Brain microvascular endothelial cell (primary cell): Measurements from ENCODE around the gene ADARB2.

ENCODE experiments used
- DNase-seq: peaks from one replicate; pipeline ENCODE4 v3.0.0-alpha.2; 2020
- H3K27ac ChIP-seq: fragments of 250-450 bp; sonication (Bioruptor Pico); 2 replicates; pipeline ENCODE4 v1.5.1; 2020; ENCODE audit warnings: mild to moderate bottlenecking, moderate library complexity
- H3K27me3 ChIP-seq: fragments of 250-450 bp; sonication (Bioruptor Pico); replicated peaks from 2 replicates; pipeline ENCODE4 v1.5.1; 2020; ENCODE audit warnings: mild to moderate bottlenecking
- H3K36me3 ChIP-seq: fragments of 250-450 bp; sonication (Bioruptor Pico); replicated peaks from 2 replicates; pipeline ENCODE4 v1.5.1; 2020; ENCODE audit warnings: mild to moderate bottlenecking
- H3K4me3 ChIP-seq: 2 replicates; pipeline ENCODE4 v1.5.1; 2011; ENCODE audit warnings: low read depth, mild to moderate bottlenecking, control low read depth, low read length, moderate library complexity
- CTCF ChIP-seq: IDR thresholded peaks from 2 replicates; pipeline ENCODE4 v1.5.1; 2011; ENCODE audit warnings: low read depth, mild to moderate bottlenecking, moderate library complexity, low read length, control low read depth, inconsistent platforms; ENCODE audit errors: missing control alignments
- in situ Hi-C: cut with HindIII; loops from 2 replicates; pipeline ENCODE4 v1.10.0; 2017; ENCODE audit warnings: low sequenced_read_pairs, low pct_ligation_motif_present

ADARB2 gene

GRCh38 chr10:1247598-1248261, 489.6 kb downstream of the ADARB2 start:
- H3K27me3 ChIP-seq, result no peaks in the 10 kb centered on the region
- DNase-seq, result no peak
- H3K27ac ChIP-seq, result no peak overlapping the region
- no peaks in the 10 kb centered on the region for H3K36me3 ChIP-seq
- no peak for TF ChIP-seq CTCF
- in situ Hi-C loops, result no loop called here
- no peak overlapping the region for H3K4me3 ChIP-seq

GRCh38 chr10:1244493-1244892, 492.8 kb downstream of the ADARB2 start:
- TF ChIP-seq CTCF, result no peak
- no peaks in the 10 kb centered on the region for H3K36me3 ChIP-seq
- in situ Hi-C loops, result no loop called here

GRCh38 chr10:1243486-1244234, 493.7 kb downstream of the ADARB2 start:
- no peaks in the 10 kb centered on the region for H3K36me3 ChIP-seq
- no peak for TF ChIP-seq CTCF
- H3K27me3 ChIP-seq, result no peaks in the 10 kb centered on the region
- no peak overlapping the region for H3K27ac ChIP-seq
- no peak for DNase-seq
- in situ Hi-C loops, result no loop called here
- H3K4me3 ChIP-seq, result no peak overlapping the region

More at GRCh38 chr10:1244493-1244892, 492.8 kb downstream of the ADARB2 start:
- no peak overlapping the region for H3K27ac ChIP-seq
- no peak for DNase-seq
- no peak overlapping the region for H3K4me3 ChIP-seq
- no peaks in the 10 kb centered on the region for H3K27me3 ChIP-seq

GRCh38 chr10:1242975-1243374, 494.4 kb downstream of the ADARB2 start:
- in situ Hi-C loops, result no loop called here
- H3K4me3 ChIP-seq, result no peak overlapping the region
- H3K27me3 ChIP-seq, result no peaks in the 10 kb centered on the region
- no peak for DNase-seq
- no peak overlapping the region for H3K27ac ChIP-seq
- H3K36me3 ChIP-seq, result no peaks in the 10 kb centered on the region
- TF ChIP-seq CTCF, result no peak

- H3K27ac ChIP-seq, result no peak overlapping the region
- H3K36me3 ChIP-seq, result no peaks in the 10 kb centered on the region
- in situ Hi-C loops, result no loop called here
- H3K4me3 ChIP-seq, result no peak overlapping the region
- H3K27me3 ChIP-seq, result no peaks in the 10 kb centered on the region
- DNase-seq, result no peak
- no peak for TF ChIP-seq CTCF
Measured at GRCh38 chr10:1241973-1242935, 495.1 kb downstream of the ADARB2 start.
